Common myeloid progenitor, CD34-positive (primary cell): ENCODE measurements around the gene SUSD3.

Experiments used
- CTCF ChIA-PET: fragments of 350-600 bp; sonication (Branson Sonifier 250); formaldehyde crosslinking; loops from one replicate; lab custom pipeline; 2021; ENCODE audit warnings: antibody characterized with exemption; lab: Charles Lee
- POLR2A ChIA-PET: fragments of 350-600 bp; sonication (Branson Sonifier 250); formaldehyde crosslinking; loops from one replicate; lab custom pipeline; 2021; ENCODE audit warnings: antibody characterized with exemption; lab: Charles Lee
- DNase-seq, 3 donors: peaks; one replicate each; pipeline versions ENCODE4 v3.0.0 to v3.0.0-alpha.2; 2013
- H3K27ac ChIP-seq, 2 experiments: 1 replicate in 1 of 2; 2 replicates in 1 of 2; pipeline ENCODE4 v1.7.0; 2013; ENCODE audit warnings: inconsistent platforms in 2 of 2, low read length in 2 of 2, mild to moderate bottlenecking in 2 of 2, low read depth in 1 of 2, moderate library complexity in 1 of 2; ENCODE audit not compliant: severe bottlenecking in 2 of 2, insufficient read depth in 1 of 2, poor library complexity in 1 of 2
- H3K27me3 ChIP-seq, 5 experiments: replicated peaks in 2 of 5; 1 replicate in 3 of 5; 2 replicates in 2 of 5; pipeline versions ENCODE4 v1.6.1 to v1.7.0; 2013; ENCODE audit warnings: low read length in 4 of 5, mild to moderate bottlenecking in 2 of 5, moderate library complexity in 2 of 5, inconsistent platforms in 1 of 5; ENCODE audit not compliant: insufficient read depth in 5 of 5, control insufficient read depth in 4 of 5
- H3K36me3 ChIP-seq, 4 experiments: 1 replicate in 2 of 4; 2 replicates in 2 of 4; pipeline versions ENCODE4 v1.6.1 to v1.7.0; 2013; ENCODE audit warnings: low read length in 3 of 4, control low read depth in 1 of 4, mild to moderate bottlenecking in 1 of 4; ENCODE audit not compliant: control insufficient read depth in 4 of 4, insufficient read depth in 4 of 4
- H3K4me1 ChIP-seq, 4 experiments: 1 replicate in 3 of 4; 2 replicates in 1 of 4; pipeline versions ENCODE4 v1.6.1 to v1.7.1; 2013; ENCODE audit warnings: low read length in 3 of 4, mild to moderate bottlenecking in 3 of 4, control low read depth in 1 of 4, inconsistent platforms in 1 of 4, moderate library complexity in 1 of 4; ENCODE audit not compliant: control insufficient read depth in 4 of 4, insufficient read depth in 4 of 4; ENCODE audit errors: control extremely low read depth in 1 of 4
- H3K4me3 ChIP-seq, 7 experiments: 1 replicate in 4 of 7; 2 replicates in 3 of 7; pipeline versions ENCODE4 v1.5.1 to v1.7.0; 2013; ENCODE audit warnings: mild to moderate bottlenecking in 7 of 7, low read length in 6 of 7, moderate library complexity in 6 of 7, inconsistent platforms in 2 of 7, low read depth in 2 of 7, control low read depth in 1 of 7; ENCODE audit not compliant: insufficient read depth in 4 of 7, control insufficient read depth in 1 of 7; ENCODE audit errors: extremely low read depth in 1 of 7
- H3K9me3 ChIP-seq, 5 experiments: 1 replicate in 4 of 5; 2 replicates in 1 of 5; pipeline versions ENCODE4 v1.6.1 to v1.7.1; 2013; ENCODE audit warnings: low read length in 4 of 5, mild to moderate bottlenecking in 2 of 5, inconsistent platforms in 1 of 5, low read depth in 1 of 5, moderate library complexity in 1 of 5; ENCODE audit not compliant: control insufficient read depth in 4 of 5, insufficient read depth in 2 of 5; ENCODE audit errors: control extremely low read depth in 1 of 5
- WGBS: methylation state at CpG from one replicate; pipeline ENCODE4 v1.1.5; 2013; ENCODE audit not compliant: insufficient coverage; 5-methylcytosine and 5-hydroxymethylcytosine counted together

SUSD3 gene

DNA sequence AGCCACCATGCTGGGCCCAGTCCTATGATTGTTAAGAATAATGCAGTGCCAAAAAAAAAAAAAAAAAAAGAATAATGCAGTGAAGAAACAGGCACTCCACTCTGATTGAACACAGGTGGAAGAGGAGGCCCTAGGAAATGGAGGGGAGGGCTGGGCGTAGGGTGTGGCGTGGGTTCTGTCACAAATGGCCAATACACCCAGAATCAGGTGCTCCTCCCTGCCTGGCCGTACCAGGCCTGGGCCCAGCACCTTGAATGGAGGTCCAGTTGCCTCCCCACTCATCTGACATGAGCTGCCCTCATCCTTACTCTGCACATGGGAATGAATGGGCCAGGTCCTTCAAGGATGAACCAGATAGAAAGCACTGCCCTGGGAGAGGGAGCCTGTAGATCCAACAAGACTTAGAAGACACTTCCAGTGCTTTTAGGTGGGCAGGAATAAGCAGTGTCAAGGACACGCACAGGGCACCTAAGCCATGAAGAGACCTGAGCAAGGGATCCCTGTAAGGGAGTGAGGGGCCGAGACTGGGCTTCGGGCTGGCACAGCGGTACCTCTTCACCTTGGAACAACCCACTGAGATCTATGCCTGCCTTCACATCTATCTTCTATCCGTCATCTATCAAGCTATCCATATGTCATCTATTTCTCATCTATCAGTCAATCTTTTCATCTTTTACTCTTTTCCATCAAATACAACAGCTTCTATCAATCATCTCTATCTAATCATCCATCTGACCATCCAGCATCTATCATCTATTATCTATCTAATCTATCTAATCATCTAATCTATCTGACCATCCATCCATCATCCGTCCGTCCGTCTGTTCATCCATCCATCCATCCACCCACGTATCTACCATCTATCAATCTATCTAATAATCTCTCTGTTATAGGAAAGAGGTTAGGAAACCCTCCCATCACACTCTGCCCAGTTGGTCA lies 59.7 kb downstream of the SUSD3 start:
- H3K27me3 ChIP-seq = no peaks in the 10 kb centered on the region
- CTCF ChIA-PET = interaction anchor here (0.7 to 7.6 kb wide), 12 partner anchors 9 to 187 kb away, joined by 3 to 76 read pairs (median 4); partner anchors contain the start of gene NINJ1
- DNase-seq = no peak
- no peaks in the 10 kb centered on the region for H3K9me3 ChIP-seq
- no peak overlapping the region for H3K27ac ChIP-seq
- H3K4me3 ChIP-seq = no peak overlapping the region
- peaks cover 0 to 62% (median 57%) of the 10 kb centered on the region in 4 experiments for H3K4me1 ChIP-seq
- WGBS = over 99% methylated on average over 11 of the region's 12 CpGs
- H3K36me3 ChIP-seq = peaks cover 0 to 24% (median 14%) of the 10 kb centered on the region in 4 experiments
- POLR2A ChIA-PET = interaction anchor here (1.4 kb wide), 1 partner anchor 9 kb away, joined by 4 read pairs; no protein-coding TSS in a partner anchor

DNA sequence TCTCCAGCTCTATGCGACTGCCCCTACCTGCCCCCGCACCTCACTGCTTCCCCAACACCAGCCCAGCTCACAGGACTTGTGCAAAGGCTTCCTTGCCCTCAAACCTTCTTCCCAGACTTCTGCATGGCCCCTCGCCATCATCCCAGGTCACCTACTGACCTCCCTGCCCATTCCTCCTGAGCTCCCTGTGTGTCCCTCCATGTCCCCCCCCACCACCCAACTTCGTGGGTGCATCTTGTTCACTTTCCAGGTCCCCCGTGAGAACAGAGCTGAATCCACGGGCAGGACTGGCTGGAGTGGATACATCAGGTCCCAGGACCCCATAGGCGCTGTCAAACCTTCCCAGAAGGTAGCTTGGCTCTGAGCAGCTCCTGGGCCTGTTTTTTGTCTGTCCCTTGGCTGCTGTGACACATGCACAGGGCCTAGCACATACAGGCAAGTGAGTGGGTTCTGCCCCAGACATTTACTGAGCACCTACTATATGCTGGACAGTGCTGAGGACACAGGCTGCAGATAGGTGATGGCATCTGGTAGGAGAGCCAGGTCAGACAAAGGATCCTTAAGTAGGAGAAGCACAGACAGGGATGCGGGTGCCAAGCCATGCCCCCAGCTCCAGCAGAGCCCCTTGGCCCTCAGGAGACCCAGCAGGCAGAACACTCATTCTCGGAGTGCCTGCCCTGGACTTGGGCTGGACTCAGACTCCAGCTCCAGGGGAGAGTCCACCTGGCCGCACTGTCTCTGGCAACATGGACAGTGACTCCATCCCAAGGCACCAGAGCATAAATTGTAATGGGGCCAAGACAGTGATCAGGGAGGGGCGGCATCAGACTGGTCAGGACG lies 60.6 kb downstream of the SUSD3 start:
- H3K36me3 ChIP-seq = peaks cover 0 to 23% (median 14%) of the 10 kb centered on the region in 4 experiments
- POLR2A ChIA-PET = interaction anchor here (1.4 to 1.9 kb wide), 3 partner anchors 10 to 25 kb away, joined by 4 to 6 read pairs (median 5); partner anchors contain the start of gene NINJ1
- no peak overlapping the region for H3K27ac ChIP-seq
- H3K4me3 ChIP-seq = no peak overlapping the region
- H3K27me3 ChIP-seq = no peaks in the 10 kb centered on the region
- peaks cover 0 to 60% (median 54%) of the 10 kb centered on the region in 4 experiments for H3K4me1 ChIP-seq
- DNase-seq = no peak
- WGBS = 95% methylated on average over 12 of the region's 12 CpGs
- CTCF ChIA-PET = interaction anchor here (0.7 to 7.6 kb wide), 16 partner anchors 10 to 186 kb away, joined by 3 to 76 read pairs (median 5); partner anchors contain the start of gene NINJ1
- no peaks in the 10 kb centered on the region for H3K9me3 ChIP-seq

DNA sequence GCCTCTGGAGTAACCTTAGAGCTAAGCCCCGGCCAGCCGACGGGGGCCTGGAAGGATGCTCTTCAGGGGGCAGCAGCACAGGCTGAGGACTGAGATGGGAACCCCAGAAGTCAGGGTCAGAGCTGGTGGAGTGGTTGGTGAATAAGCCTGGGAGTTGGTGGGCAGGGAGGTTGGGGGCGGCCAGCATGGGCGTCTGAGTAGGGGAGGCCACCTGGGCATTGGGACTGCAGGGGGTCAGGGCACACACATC lies 61.1 kb downstream of the SUSD3 start:
- ChIA-PET POLR2A (interaction anchor here (1.4 to 2.0 kb wide), 4 partner anchors 11 to 25 kb away, joined by 4 to 9 read pairs (median 6); partner anchors contain the start of gene NINJ1), CTCF (interaction anchor here (0.9 to 7.6 kb wide), 14 partner anchors 10 to 183 kb away, joined by 3 to 76 read pairs (median 5); partner anchors contain the start of gene NINJ1)
- no peak for DNase-seq
- 71% methylated on average over 4 of the region's 5 CpGs for WGBS
- no peaks in the 10 kb centered on the region for H3K9me3 ChIP-seq
- peak overlapping the region in 1 of 7 experiments; percentile 34 for H3K4me3 ChIP-seq
- H3K4me1 ChIP-seq = peaks cover 0 to 54% (median 50%) of the 10 kb centered on the region in 4 experiments
- no peaks in the 10 kb centered on the region for H3K27me3 ChIP-seq
- H3K27ac ChIP-seq = no peak overlapping the region
- peaks cover 0 to 20% (median 13%) of the 10 kb centered on the region in 4 experiments for H3K36me3 ChIP-seq

DNA sequence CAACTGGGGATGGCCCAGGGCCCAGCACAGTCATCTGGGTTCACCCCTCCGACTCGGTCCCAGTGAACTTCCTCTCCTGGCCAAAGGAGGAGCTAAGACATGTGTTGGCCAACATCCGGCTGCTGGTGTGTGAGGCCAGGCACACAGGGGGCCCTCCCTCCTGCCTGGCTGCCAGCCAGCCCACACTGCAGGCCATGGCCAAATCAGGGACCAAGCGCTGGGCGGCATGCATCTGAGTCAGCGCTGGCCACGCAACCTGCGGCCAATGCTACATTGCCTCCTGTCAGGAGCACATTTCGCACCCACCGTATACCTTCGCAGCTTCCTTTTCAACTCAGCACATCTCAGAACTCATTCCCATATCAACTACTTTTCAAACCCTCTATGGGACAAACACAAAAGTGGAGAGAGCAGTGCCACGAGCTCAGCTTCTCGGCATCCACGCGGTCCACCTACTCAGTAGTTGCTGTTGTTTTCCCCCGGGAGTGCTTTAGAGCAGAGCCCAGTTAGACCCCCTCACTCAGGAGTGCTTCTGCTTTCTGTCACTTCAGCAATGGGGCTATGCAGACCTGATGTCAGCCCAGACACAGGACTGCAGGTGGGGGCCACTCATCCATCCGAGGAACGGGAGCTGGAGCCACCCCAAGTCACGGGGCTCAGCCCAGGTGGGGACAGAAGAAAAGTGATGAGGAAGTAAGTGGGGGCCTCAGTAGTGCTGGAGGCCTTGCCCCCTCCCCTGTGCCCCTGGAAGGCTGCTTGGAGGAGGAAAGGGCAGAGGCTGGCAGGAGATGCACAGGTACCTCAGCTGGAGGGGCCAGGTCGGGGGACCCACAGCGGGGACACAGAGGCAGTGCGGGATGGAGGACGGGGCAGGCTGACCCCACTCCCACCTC lies 61.7 kb downstream of the SUSD3 start:
- WGBS = 7% methylated on average over 21 of the region's 23 CpGs
- Histone ChIP-seq H3K4me1 (peaks cover 0 to 48% (median 46%) of the 10 kb centered on the region in 4 experiments), H3K27me3 (no peaks in the 10 kb centered on the region), H3K9me3 (no peaks in the 10 kb centered on the region), H3K27ac (peak overlapping the region in 1 of 2 experiments; percentile 49), H3K4me3 (peak overlapping the region in 3 of 7 experiments; percentile 25 to 40 (median 34)), H3K36me3 (peaks cover 0 to 25% (median 15%) of the 10 kb centered on the region in 4 experiments)
- ChIA-PET POLR2A (interaction anchor here (1.4 to 2.0 kb wide), 4 partner anchors 10 to 24 kb away, joined by 4 to 9 read pairs (median 6); partner anchors contain the start of gene NINJ1), CTCF (interaction anchor here (0.9 to 7.6 kb wide), 14 partner anchors 9 to 183 kb away, joined by 3 to 76 read pairs (median 5); no protein-coding TSS in a partner anchor)
- DNase-seq = peak; percentile 77 to 89 (median 86)

DNA sequence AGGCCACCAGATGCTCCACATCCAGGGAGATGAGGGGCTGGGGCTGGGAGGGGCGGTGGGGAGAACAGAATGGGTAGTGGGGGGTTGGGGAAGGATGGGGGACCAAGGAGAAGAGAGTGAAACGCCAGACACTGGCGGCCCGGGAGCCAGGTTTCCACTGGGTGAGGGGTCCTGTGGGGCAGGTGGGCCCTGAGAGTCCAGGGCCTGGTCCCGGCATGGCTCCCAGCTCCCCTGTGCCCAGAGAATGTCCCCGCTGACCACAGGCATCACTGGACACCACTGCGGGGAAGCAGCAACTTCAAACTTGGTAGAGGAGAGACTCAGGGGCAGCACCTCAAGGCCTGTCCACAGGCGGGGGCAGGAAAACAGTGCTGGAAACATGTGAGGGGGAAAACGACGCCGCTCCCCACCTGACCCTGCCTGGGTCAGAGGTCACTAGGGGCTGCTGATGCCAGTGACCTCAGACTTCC lies 62.4 kb downstream of the SUSD3 start:
- POLR2A ChIA-PET = interaction anchor here (1.5 to 2.0 kb wide), 3 partner anchors 10 to 23 kb away, joined by 5 to 9 read pairs (median 6); partner anchors contain the start of gene NINJ1
- CTCF ChIA-PET = interaction anchor here (1.1 to 7.6 kb wide), 7 partner anchors 9 to 68 kb away, joined by 3 to 76 read pairs (median 5); no protein-coding TSS in a partner anchor
- 100% methylated on average over 2 of the region's 11 CpGs for WGBS

More for the DNA sequence above, 62.4 kb downstream of the SUSD3 start:
- Histone ChIP-seq H3K4me3 (peak overlapping the region in 1 of 7 experiments; percentile 34), H3K9me3 (no peaks in the 10 kb centered on the region), H3K27ac (peak overlapping the region in 1 of 2 experiments; percentile 49), H3K4me1 (peaks cover 0 to 50% (median 48%) of the 10 kb centered on the region in 4 experiments), H3K27me3 (no peaks in the 10 kb centered on the region), H3K36me3 (peaks cover 0 to 28% (median 16%) of the 10 kb centered on the region in 4 experiments)
- DNase-seq = no peak
